LNCAP (cell line): ENCODE data around the gene MACROD1.

Experiments
- CTCF ChIP-seq: fragments of 450-650 bp; IDR thresholded peaks from 2 replicates; pipeline ENCODE4 v1.5.1; 2017; ENCODE audit warnings: mild to moderate bottlenecking

MACROD1 gene

DNA sequence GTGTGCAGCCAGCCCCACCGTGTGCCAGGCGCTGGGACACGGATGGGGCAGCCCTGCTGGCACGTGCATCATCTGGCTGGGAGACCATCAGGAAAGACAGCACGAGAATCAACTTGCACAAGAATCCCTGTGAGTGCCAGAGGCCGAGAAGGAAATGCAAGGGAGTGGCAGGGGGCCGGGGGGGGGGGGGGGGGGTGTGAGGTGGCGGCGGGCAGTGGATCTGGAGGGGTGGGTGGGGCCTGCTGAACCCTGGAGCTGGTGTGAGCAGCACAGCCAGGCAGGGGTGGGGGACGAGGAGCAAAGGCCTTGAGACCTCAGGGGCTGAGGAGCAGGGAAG is 144.2 kb downstream of the MACROD1 start:
- no peak for TF ChIP-seq CTCF

- TF ChIP-seq CTCF, result no peak
Measured at GRCh38 chr11:64020976-64021756, 144.7 kb downstream of the MACROD1 start.

- no peak for TF ChIP-seq CTCF
Measured at GRCh38 chr11:64019106-64020037, 146.5 kb downstream of the MACROD1 start.

GRCh38 chr11:64018310-64018709 is 147.6 kb downstream of the MACROD1 start:
- no peak for TF ChIP-seq CTCF

DNA sequence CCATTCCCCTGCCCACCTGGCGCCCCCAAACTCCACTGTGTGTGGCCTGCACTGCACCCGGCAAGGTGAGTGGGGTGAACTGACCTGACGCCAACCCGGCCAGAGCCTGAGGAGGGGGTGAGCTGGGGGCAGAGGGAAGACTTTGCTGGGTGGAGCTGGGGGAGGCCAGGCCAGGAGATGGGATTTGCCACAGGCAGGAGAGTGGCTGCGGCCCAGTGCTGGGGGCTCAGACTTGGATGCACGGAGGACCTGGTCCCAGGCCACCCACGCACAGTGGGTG is 148.0 kb downstream of the MACROD1 start:
- no peak for TF ChIP-seq CTCF

GRCh38 chr11:64015935-64016845 is 149.7 kb downstream of the MACROD1 start:
- TF ChIP-seq CTCF, result no peak

DNA sequence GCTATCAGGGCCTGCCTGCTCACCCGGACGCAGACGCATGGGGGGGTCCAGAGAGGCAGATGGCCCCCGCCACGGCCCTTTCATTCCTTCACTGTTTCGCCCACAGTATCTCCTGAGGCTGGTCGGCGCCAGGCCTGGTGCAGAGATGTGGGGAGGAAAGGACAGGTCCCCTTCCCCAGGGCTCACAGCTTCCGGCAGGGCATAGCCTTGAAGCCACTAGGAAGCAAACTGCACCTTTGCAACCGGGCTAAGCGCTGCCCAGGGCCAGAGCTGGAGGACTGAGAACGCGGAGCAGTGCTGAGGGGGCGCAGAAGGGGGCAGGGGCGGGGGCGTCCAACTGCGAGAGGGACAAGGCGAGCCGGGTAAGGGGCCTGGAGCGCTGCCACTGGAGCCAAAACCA is 150.4 kb downstream of the MACROD1 start:
- no peak for TF ChIP-seq CTCF
